GM21367 (cell line): ENCODE results near the gene PCCB.
A peak's percentile ranks its signal among the peaks of the same experiment; 100 is the strongest.
"Not testable (repeated sequence)": the region's sequence is repeated elsewhere in the genome, so short reads cannot be mapped to it uniquely, and the experiment has no call there.

ENCODE experiments used
- ATAC-seq: cut with Tn5 transposase; IDR thresholded peaks from one replicate; pipeline ENCODE4 v1.9.1; 2021; ENCODE audit not compliant: unreplicated experiment

Gene PCCB

GRCh38 chr3:136311968-136312367 is 61.8 kb downstream of the PCCB start:
- no peak for ATAC-seq

GRCh38 chr3:136326316-136326715 is 76.2 kb downstream of the PCCB start:
- no peak for ATAC-seq

GRCh38 chr3:136327671-136328070 is 77.5 kb downstream of the PCCB start:
- ATAC-seq, result no peak

- no peak for ATAC-seq
These were observed 79.5 kb downstream of the PCCB start for GRCh38 chr3:136329593-136329992.

GRCh38 chr3:136330900-136331299 is 80.8 kb downstream of the PCCB start:
- ATAC-seq, result no peak

GRCh38 chr3:136332302-136332701 is 82.2 kb downstream of the PCCB start:
- ATAC-seq, result no peak

GRCh38 chr3:136332776-136333175 is 82.6 kb downstream of the PCCB start:
- ATAC-seq, result no peak

- no peak for ATAC-seq
These were observed 84.1 kb downstream of the PCCB start for GRCh38 chr3:136334209-136334608.

- not testable (repeated sequence) for ATAC-seq
These were observed 84.6 kb downstream of the PCCB start for GRCh38 chr3:136334726-136335125.

- ATAC-seq, result no peak
These were observed 86.4 kb downstream of the PCCB start for GRCh38 chr3:136336329-136337100.

GRCh38 chr3:136343446-136343845 is 93.3 kb downstream of the PCCB start:
- no peak for ATAC-seq

- no peak for ATAC-seq
These were observed 93.9 kb downstream of the PCCB start for GRCh38 chr3:136343873-136344555.

GRCh38 chr3:136346486-136346885 is 96.3 kb downstream of the PCCB start:
- no peak for ATAC-seq

GRCh38 chr3:136350132-136350531 is 100.0 kb downstream of the PCCB start:
- no peak for ATAC-seq

- ATAC-seq, result no peak
These were observed 100.4 kb downstream of the PCCB start for GRCh38 chr3:136350557-136350956.

- ATAC-seq, result no peak
These were observed 101.2 kb downstream of the PCCB start for GRCh38 chr3:136351351-136351750.

GRCh38 chr3:136351905-136352304 is 101.8 kb downstream of the PCCB start:
- ATAC-seq, result no peak

- ATAC-seq, result peak; percentile 51
These were observed 103.3 kb downstream of the PCCB start for GRCh38 chr3:136353461-136353860.

GRCh38 chr3:136366289-136366688 is 116.1 kb downstream of the PCCB start:
- no peak for ATAC-seq

GRCh38 chr3:136375800-136376199 is 125.7 kb downstream of the PCCB start:
- ATAC-seq, result not testable (repeated sequence)

GRCh38 chr3:136377508-136377907 is 127.4 kb downstream of the PCCB start:
- ATAC-seq, result no peak

GRCh38 chr3:136378011-136378410 is 127.9 kb downstream of the PCCB start:
- no peak for ATAC-seq
